WTC11 (cell line): ENCODE measurements around the gene CCR6. TPM values are rescaled to one million over a fixed set of nuclear protein-coding genes. Genes with fewer than 3 reads are reported as not detected.

Experiments
- ATAC-seq: fragments of 200-7000 bp; cut with Tn5 transposase; 2 replicates; pipeline ENCODE4 v1.10.0; 2021; ENCODE audit warnings: mild to moderate bottlenecking, moderate library complexity
- CTCF ChIA-PET: fragments of 300-600 bp; sonication (Branson Sonifier 250); formaldehyde crosslinking; loops from one replicate; lab custom pipeline; 2021; ENCODE audit warnings: antibody characterized with exemption; lab: Charles Lee
- POLR2A ChIA-PET: fragments of 350-600 bp; sonication (Branson Sonifier 250); formaldehyde crosslinking; loops from one replicate; lab custom pipeline; 2021; ENCODE audit warnings: antibody characterized with exemption; lab: Charles Lee
- DNase-seq: peaks from one replicate; pipeline ENCODE4 v3.0.0; 2021; ENCODE audit warnings: low spot score
- H3K27ac Mint-ChIP-seq: 2 replicates; pipeline ENCODE4 v1.8.0; 2021; ENCODE audit warnings: mixed read lengths
- H3K27me3 Mint-ChIP-seq: 2 replicates; pipeline ENCODE4 v1.8.0; 2021; ENCODE audit warnings: low read depth, mild to moderate bottlenecking, moderate library complexity, mixed read lengths
- H3K36me3 Mint-ChIP-seq: 2 replicates; pipeline ENCODE4 v1.8.0; 2021; ENCODE audit warnings: mixed read lengths
- H3K4me1 Mint-ChIP-seq: 2 replicates; pipeline ENCODE4 v1.8.0; 2022; ENCODE audit warnings: mixed read lengths
- H3K4me3 Mint-ChIP-seq: 2 replicates; pipeline ENCODE4 v1.8.0; 2021; ENCODE audit warnings: mild to moderate bottlenecking, moderate library complexity, mixed read lengths
- H3K9me3 Mint-ChIP-seq: 2 replicates; pipeline ENCODE4 v1.8.0; 2021; ENCODE audit warnings: mixed read lengths
- AFF4 ChIP-seq: sonication (generic); formaldehyde crosslinking; IDR thresholded peaks from 2 replicates; pipeline ENCODE4 v1.8.1; 2023; ENCODE audit warnings: mild to moderate bottlenecking, missing genetic modification reagents, borderline replicate concordance
- ARID4B ChIP-seq: sonication (generic); formaldehyde crosslinking; IDR thresholded peaks from 2 replicates; pipeline ENCODE4 v1.8.0; 2023; ENCODE audit warnings: missing genetic modification reagents, mild to moderate bottlenecking, borderline replicate concordance
- ATF3 ChIP-seq: sonication (generic); formaldehyde crosslinking; conservative IDR thresholded peaks from 2 replicates; pipeline ENCODE4 v1.8.1; 2022; ENCODE audit warnings: mild to moderate bottlenecking, missing genetic modification reagents
- CBFB ChIP-seq: sonication (generic); formaldehyde crosslinking; IDR thresholded peaks from 2 replicates; pipeline ENCODE4 v1.8.1; 2022; ENCODE audit warnings: mild to moderate bottlenecking, low read depth, missing genetic modification reagents
- CREM ChIP-seq: sonication (generic); formaldehyde crosslinking; IDR thresholded peaks from 2 replicates; pipeline ENCODE4 v1.8.1; 2022; ENCODE audit warnings: mild to moderate bottlenecking, missing genetic modification reagents, moderate library complexity
- GRHL2 ChIP-seq: fragments of 250-450 bp; sonication (Bioruptor Pico); IDR thresholded peaks from 2 replicates; pipeline ENCODE4 v1.8.0; 2022; ENCODE audit warnings: mild to moderate bottlenecking, moderate library complexity; ENCODE audit not compliant: insufficient replicate concordance, severe bottlenecking
- JAZF1 ChIP-seq: fragments of 250-450 bp; sonication (Bioruptor Pico); IDR thresholded peaks from 2 replicates; pipeline ENCODE4 v1.9.0; 2021; ENCODE audit warnings: moderate library complexity, mild to moderate bottlenecking, inconsistent platforms
- NFE2L1 ChIP-seq: sonication (generic); formaldehyde crosslinking; IDR thresholded peaks from 2 replicates; pipeline ENCODE4 v1.8.1; 2023; ENCODE audit warnings: missing genetic modification reagents
- ZBTB21 ChIP-seq: sonication (generic); formaldehyde crosslinking; IDR thresholded peaks from 2 replicates; pipeline ENCODE4 v1.8.1; 2023; ENCODE audit warnings: mild to moderate bottlenecking, missing genetic modification reagents, borderline replicate concordance
- ZNF219 ChIP-seq: sonication (generic); formaldehyde crosslinking; IDR thresholded peaks from 2 replicates; pipeline ENCODE4 v1.8.0; 2023; ENCODE audit warnings: missing genetic modification reagents, mild to moderate bottlenecking, borderline replicate concordance
- ZNF416 ChIP-seq: fragments of 250-450 bp; sonication (Bioruptor Pico); IDR thresholded peaks from 2 replicates; pipeline ENCODE4 v1.9.0; 2021; ENCODE audit warnings: mild to moderate bottlenecking, inconsistent platforms
- total RNA-seq: library from RNA; stranded (reverse); gene quantifications from 3 replicates; pipeline ENCODE4 v1.2.3, GENCODE V29; 2021
- TF ChIP-seq, protein P1 (sequence below): sonication (generic); formaldehyde crosslinking; conservative IDR thresholded peaks from 2 replicates; pipeline ENCODE4 v1.8.1; 2023; ENCODE audit warnings: mild to moderate bottlenecking, low read depth, missing genetic modification reagents, moderate library complexity
- TF ChIP-seq, protein P2 (sequence below): fragments of 250-450 bp; sonication (Bioruptor Pico); IDR thresholded peaks from 2 replicates; pipeline ENCODE4 v2.1.2; 2022; ENCODE audit warnings: mild to moderate bottlenecking, moderate library complexity

Gene CCR6
- total RNA-seq, 1 experiment from 2014 or later, result not detected

DNA sequence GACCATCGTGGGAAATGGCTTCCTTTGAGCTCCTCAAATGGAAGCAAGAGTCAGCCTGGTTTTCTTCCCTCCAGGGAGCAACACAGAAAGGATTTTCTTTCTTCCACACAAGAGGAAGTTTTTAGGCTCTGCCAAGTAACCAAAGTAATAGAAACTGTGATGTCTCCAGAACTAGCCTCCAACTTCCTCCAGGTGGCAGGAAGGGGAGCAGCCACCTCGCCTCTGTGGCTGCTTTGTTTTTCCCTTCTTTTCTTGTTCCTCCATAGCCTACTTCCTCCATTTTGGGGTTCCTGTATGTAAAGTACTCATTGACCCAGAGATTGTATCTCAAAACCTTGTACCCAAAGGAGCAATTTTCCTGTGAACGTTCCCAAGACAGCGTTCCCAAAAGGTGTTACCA is 32.7 kb upstream of the CCR6 start (continued):
- TF ChIP-seq ARID4B, result no peak

DNA sequence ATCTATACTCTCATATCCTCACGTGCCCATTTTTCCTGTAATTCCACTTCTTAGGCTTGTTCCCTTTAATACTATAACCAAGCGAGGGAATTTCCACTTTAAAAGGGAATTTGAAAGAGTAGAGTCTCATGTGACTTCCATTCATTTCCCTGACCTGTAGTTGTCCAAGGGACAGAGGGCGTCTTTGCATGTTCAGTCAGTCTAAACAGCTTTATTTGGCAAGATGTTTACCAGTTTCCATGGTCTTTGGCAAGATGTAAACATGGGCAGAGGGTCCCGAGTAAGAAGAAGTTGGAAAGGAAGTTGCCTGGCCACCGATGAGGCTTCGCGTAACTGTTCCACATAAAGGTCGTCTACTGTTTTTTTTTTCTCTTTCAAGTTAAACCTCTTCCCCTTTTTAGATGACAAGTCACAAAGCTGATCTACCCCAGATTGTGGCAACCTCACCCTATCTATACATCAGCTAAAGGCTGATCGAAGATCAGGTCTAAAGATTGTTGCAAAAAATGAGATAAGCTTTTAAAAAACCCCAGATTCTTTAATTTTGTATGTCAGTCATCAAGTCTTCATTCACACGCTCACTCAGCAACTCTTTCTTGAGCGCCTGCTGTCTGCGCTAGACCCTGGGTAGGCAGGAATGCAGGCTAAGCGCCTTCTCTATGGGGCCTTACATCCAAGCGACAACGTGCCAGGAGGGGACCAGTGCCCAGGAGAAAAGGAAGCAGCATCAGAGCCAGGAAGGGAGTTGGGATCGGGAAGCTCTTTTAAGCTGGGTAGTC is 31.7 kb upstream of the CCR6 start:
- CTCF ChIA-PET, result interaction anchor here (1.0 kb wide), 1 partner anchor 51 kb away, joined by 4 read pairs; no protein-coding TSS in a partner anchor
- peaks cover 6% of the 10 kb centered on the region for H3K4me1 Mint-ChIP-seq
- peaks cover 15% of the 10 kb centered on the region for H3K36me3 Mint-ChIP-seq
- no peak overlapping the region for H3K27ac Mint-ChIP-seq
- H3K27me3 Mint-ChIP-seq, result peaks cover 6% of the 10 kb centered on the region
- no peak for DNase-seq
- POLR2A ChIA-PET, result no interaction called here
- TF ChIP-seq NFE2L1 (CRISPR knock-in tag) (no peak), ZBTB21 (CRISPR knock-in tag) (no peak), AFF4 (CRISPR knock-in tag) (no peak), ZNF219 (CRISPR knock-in tag) (no peak), ATF3 (no peak)
- TF ChIP-seq, protein P1, sequence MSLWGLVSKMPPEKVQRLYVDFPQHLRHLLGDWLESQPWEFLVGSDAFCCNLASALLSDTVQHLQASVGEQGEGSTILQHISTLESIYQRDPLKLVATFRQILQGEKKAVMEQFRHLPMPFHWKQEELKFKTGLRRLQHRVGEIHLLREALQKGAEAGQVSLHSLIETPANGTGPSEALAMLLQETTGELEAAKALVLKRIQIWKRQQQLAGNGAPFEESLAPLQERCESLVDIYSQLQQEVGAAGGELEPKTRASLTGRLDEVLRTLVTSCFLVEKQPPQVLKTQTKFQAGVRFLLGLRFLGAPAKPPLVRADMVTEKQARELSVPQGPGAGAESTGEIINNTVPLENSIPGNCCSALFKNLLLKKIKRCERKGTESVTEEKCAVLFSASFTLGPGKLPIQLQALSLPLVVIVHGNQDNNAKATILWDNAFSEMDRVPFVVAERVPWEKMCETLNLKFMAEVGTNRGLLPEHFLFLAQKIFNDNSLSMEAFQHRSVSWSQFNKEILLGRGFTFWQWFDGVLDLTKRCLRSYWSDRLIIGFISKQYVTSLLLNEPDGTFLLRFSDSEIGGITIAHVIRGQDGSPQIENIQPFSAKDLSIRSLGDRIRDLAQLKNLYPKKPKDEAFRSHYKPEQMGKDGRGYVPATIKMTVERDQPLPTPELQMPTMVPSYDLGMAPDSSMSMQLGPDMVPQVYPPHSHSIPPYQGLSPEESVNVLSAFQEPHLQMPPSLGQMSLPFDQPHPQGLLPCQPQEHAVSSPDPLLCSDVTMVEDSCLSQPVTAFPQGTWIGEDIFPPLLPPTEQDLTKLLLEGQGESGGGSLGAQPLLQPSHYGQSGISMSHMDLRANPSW (CRISPR knock-in tag), result no peak
- TF ChIP-seq, all 79 proteins: peak for 0
- peaks cover 25% of the 10 kb centered on the region for H3K9me3 Mint-ChIP-seq
- H3K4me3 Mint-ChIP-seq, result no peak overlapping the region
- ATAC-seq, result no peak

- peaks cover 22% of the 10 kb centered on the region for H3K9me3 Mint-ChIP-seq
- no peak for DNase-seq
- peaks cover 13% of the 10 kb centered on the region for H3K36me3 Mint-ChIP-seq
- H3K27me3 Mint-ChIP-seq, result peaks cover 4% of the 10 kb centered on the region
- H3K4me1 Mint-ChIP-seq, result peaks cover 6% of the 10 kb centered on the region
- ATAC-seq, result peak; percentile 34
- H3K27ac Mint-ChIP-seq, result no peak overlapping the region
- H3K4me3 Mint-ChIP-seq, result no peak overlapping the region
- ChIA-PET POLR2A (no interaction called here), CTCF (interaction anchor here (1.0 kb wide), 1 partner anchor 50 kb away, joined by 4 read pairs; no protein-coding TSS in a partner anchor)
- TF ChIP-seq CREM (CRISPR knock-in tag) (no peak), JAZF1 (CRISPR knock-in tag) (no peak), CBFB (CRISPR knock-in tag) (no peak), ZNF416 (no peak), GRHL2 (CRISPR knock-in tag) (no peak)
- TF ChIP-seq, protein P2, sequence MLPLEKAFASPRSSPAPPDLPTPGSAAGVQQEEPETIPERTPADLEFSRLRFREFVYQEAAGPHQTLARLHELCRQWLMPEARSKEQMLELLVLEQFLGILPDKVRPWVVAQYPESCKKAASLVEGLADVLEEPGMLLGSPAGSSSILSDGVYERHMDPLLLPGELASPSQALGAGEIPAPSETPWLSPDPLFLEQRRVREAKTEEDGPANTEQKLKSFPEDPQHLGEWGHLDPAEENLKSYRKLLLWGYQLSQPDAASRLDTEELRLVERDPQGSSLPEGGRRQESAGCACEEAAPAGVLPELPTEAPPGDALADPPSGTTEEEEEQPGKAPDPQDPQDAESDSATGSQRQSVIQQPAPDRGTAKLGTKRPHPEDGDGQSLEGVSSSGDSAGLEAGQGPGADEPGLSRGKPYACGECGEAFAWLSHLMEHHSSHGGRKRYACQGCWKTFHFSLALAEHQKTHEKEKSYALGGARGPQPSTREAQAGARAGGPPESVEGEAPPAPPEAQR (CRISPR knock-in tag), result no peak
- TF ChIP-seq, protein P1 (CRISPR knock-in tag), result no peak
Observed at GRCh38 chr6:167091805-167092107, 31.1 kb upstream of the CCR6 start.
